Muscle of back (tissue), 13 donors: ENCODE data around the gene GPALPP1. TPM values are rescaled to one million over a fixed set of nuclear protein-coding genes. Genes with fewer than 3 reads are reported as not detected.
"Not testable (repeated sequence)": the region's sequence is repeated elsewhere in the genome, so short reads cannot be mapped to it uniquely, and the experiment has no call there.

ENCODE experiments used
- DNase-seq, 3 donors: peaks; one replicate each; pipeline versions ENCODE4 v3.0.0 to v3.0.0-alpha.2; 2013
- long read RNA-seq, 9 donors: transcript quantifications; one replicate each; lab custom pipeline, GENCODE V29; 2026
- polyA plus RNA-seq, 10 donors: library from polyadenylated mRNA; unstranded; fragments of 120-200 nt; gene quantifications; one replicate each; pipeline ENCODE4 v1.2.1, GENCODE V29; 2013; ENCODE audit not compliant: insufficient read length in 10 of 10

Gene GPALPP1, protein sequence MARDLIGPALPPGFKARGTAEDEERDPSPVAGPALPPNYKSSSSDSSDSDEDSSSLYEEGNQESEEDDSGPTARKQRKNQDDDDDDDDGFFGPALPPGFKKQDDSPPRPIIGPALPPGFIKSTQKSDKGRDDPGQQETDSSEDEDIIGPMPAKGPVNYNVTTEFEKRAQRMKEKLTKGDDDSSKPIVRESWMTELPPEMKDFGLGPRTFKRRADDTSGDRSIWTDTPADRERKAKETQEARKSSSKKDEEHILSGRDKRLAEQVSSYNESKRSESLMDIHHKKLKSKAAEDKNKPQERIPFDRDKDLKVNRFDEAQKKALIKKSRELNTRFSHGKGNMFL
- 10 to 100 TPM; 25.1 to 36.8 (median 29.6) TPM for polyA plus RNA-seq
- long read RNA-seq, donor 1, partial matches to known transcripts, result 0 of 2 reads
- long read RNA-seq, donor 1, other reads (novel, unspliced or antisense), result 0 of 2 reads
- long read RNA-seq, donor 2, partial matches to known transcripts, result 0 of 3 reads
- long read RNA-seq, donor 2, other reads (novel, unspliced or antisense), result 0 of 3 reads
- long read RNA-seq, donor 3, result 0 reads
- long read RNA-seq, donor 4, partial matches to known transcripts, result 0 of 3 reads
- long read RNA-seq, donor 4, other reads (novel, unspliced or antisense), result 0 of 3 reads
- long read RNA-seq, donor 5, partial matches to known transcripts, result 0 of 5 reads
- long read RNA-seq, donor 5, other reads (novel, unspliced or antisense), result 0 of 5 reads
- long read RNA-seq, donor 6, partial matches to known transcripts, result 0 of 6 reads
- long read RNA-seq, donor 6, other reads (novel, unspliced or antisense), result 0 of 6 reads
- long read RNA-seq, donor 7, partial matches to known transcripts, result 0 of 2 reads
- long read RNA-seq, donor 7, other reads (novel, unspliced or antisense), result 0 of 2 reads
- long read RNA-seq, donor 8, partial matches to known transcripts, result 0 of 5 reads
- long read RNA-seq, donor 8, other reads (novel, unspliced or antisense), result 0 of 5 reads
- long read RNA-seq, donor 9, result 0 reads

DNA sequence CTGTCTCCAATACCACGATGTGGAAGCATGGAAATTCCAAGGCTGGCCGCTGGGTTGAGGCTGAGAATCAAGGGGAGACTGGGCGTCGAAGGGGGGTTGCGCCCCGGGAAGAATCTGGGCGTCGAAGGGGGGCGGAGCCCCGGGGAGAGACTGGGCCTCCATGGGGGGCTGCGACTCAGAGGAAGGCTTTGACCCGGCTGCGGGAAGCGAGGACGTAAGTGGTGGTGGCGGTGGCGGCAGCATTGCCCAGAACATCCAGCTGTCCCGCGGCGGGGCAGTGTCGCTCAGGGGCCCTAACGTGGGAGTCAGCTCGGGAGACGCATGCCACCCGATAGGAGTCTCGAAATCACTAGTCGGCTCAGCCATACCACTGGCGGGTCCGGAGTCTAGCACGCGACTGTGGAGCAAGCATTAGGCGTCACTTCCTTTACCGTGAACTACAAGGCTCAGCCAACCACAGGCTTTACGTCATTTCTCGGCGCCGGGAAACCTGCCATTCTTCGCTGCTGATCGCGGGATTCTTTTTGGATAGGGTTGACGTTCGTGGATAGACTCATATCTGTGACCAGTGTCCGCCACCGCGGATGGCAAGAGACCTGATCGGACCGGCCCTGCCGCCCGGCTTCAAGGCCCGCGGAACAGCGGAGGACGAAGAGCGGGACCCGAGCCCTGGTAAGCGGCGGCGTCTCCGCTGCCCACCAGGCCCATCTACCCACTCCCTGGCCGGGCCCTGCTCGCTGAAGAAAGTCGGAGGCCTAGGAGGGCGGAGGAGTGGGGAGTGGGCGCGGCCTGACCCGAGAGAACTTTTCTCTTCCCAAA is at the start of gene GPALPP1, which contains the start of gene NUFIP1:
GPALPP1 (plus strand) TSS at position 468 of the 819 bp plus-strand sequence; CDS start at position 585, 117 bp downstream.
NUFIP1 (minus strand) TSS at position 401 of the 819 bp plus-strand sequence; CDS start at position 366, 35 bp downstream.
- peak; percentile 94 to 98 (median 94) for DNase-seq

DNA sequence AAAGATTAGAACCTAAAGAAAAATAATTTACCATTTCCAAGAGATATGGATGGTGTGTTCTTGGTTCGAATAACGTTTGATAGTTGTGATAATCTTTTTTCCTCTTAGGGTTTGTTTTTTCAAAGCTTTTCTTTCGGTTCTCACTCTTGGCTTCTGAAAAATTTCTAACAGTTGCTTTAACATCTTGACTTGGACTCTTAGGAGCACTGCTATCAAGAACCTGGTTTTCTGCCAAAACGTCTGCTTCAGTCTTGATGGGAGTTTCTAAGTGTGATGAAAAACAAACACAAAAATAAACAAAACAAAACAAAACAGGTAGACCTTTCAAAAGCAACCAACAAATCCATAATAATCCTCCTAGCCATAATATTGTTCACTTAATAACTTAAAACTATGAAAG is 45.9 kb upstream of the GPALPP1 start:
- DNase-seq, result not testable (repeated sequence)

DNA sequence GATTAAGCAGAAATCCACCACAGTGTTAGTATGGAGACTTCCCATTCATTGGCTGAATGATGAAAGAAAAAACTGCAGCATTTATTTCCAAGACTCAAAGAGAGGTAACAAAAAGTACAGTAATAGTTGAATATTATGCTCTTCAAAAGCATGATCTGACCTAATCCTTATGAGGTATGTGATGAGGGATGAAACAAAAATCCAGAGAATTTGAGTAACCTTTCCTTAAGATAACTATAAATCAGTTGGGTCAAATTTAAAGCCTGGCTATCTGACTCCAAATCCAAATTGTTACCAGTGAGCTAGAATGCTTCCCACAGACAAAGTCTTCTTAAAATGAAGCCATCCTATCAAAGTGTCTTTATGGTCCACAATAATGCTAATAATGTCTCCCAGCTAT is 38.2 kb upstream of the GPALPP1 start:
- DNase-seq, result no peak

DNA sequence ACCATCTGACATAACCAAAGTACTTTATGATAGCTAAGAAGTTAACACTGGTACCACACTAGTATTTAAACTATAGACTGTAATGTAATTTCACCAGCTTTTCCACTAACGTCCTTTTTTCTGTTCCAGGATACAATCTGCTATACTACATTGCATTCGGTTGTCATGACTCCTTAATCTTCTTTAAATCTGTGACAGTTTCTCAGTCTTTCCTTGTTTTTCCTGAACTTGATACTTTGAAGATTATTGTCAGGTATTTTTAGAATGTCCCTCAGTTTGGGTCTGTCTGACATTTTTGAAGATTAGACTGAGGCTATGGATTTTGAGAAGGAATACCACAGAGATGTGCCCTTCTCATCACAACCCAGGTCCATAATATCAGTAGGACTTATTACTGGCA is 36.7 kb upstream of the GPALPP1 start:
- no peak for DNase-seq

DNA sequence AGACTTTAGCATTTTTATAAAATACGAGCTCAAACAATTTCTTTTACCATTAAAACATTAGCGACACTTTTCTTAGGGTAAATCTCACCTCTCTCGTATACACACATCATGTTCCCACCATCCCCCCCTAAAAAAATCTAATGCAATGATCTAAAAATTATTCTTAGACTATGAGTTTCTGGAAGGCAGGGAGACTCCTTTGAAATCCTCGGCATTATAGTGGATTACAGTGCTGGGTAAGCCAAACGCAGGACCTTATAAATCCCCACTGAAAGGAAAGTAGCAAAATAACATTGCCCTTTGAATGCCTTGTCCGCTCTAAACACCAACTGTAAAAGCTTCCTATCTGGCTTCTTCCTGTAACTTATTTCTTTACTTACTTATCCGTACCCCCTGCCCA is 35.1 kb upstream of the GPALPP1 start:
- DNase-seq, result no peak

DNA sequence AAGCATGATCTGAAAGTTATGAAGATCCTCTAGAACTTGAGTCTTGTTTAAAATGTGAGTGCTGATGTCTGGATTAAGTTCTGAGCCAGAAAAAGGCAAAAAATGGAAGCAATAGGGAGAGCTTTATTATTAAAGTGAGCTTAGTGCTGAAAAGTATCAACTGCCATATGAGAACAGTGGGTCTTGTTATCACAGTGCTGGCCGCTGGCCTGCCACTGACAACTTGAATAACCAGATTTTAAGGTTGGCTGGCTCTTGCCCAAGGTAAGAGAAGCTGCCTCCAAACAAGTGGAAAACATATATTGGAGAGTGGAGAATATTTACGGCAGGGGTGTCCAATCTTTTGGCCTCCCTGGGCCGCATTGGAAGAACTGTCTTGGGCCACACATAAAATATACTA is 33.9 kb upstream of the GPALPP1 start:
- no peak for DNase-seq

DNA sequence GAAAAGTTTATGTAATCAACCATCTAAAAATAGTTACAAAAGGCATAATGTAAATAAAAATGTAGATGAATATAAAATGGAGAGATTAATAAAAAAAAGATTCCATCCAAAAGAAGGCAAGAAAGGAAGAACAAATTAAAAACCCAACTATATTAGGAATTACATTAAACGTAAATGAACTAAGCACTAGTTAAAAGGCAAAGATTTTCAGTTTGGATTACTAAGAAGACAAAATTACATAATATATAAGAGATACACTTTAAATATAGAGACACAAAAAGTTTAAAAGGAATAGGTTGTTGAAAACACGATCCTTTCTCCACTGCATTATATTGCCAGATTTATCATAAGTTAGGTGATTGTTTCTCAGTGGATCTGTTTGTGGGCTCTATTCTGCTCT is 27.3 kb upstream of the GPALPP1 start:
- DNase-seq, result no peak

DNA sequence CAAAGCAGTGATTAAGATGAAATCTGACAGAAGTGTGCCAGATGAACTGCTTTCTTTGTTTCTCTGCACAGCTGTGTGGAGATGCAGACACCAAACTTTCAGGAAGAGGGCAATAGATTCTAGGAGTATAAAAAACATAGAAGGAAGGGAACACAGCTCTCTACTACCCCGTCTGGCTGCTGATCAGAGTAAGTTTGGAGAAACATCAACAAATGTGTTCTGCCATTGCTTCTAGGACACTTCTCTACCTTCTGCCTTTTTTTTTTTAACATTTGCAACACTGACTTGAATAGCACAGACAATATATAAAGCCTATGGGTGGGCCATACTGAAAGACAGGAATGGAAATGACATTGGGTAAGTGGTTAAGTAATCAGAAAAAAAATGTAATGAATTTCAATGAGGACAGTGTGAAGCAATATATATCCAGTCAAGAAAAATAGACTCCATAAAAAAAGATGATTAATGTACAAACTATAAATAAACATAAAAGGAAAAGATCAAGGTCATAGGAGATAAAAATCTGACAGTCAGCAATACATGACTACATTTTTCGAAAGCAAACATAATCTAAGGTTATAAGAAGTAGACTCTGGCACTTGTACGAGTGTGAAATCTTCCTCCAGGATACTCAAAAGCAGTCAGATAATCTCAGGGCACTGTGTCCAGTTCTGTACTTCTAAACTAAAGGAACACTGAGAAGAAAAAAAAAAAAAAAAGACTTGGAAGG is 21.5 kb upstream of the GPALPP1 start:
- peak in 1 of 3 donors; percentile 30 for DNase-seq

DNA sequence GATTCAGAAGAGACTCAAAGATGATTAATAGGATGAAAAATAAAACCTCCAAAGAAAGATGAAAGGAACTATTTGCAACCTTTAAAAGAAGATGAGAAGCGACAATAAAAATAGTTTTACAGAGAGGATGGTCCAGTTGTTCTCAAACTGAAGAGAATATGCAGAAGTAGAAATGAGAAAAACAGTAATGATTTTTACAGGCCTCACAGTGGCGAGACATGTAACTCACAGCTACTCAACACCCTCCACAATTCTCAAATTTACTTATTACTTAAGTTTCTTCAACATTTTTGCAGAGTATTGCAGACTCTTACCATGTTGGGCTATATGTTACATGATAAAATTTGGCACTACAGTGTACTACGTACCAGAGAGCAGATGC is 20.9 kb upstream of the GPALPP1 start:
- peak in 1 of 3 donors; percentile 52 for DNase-seq

DNA sequence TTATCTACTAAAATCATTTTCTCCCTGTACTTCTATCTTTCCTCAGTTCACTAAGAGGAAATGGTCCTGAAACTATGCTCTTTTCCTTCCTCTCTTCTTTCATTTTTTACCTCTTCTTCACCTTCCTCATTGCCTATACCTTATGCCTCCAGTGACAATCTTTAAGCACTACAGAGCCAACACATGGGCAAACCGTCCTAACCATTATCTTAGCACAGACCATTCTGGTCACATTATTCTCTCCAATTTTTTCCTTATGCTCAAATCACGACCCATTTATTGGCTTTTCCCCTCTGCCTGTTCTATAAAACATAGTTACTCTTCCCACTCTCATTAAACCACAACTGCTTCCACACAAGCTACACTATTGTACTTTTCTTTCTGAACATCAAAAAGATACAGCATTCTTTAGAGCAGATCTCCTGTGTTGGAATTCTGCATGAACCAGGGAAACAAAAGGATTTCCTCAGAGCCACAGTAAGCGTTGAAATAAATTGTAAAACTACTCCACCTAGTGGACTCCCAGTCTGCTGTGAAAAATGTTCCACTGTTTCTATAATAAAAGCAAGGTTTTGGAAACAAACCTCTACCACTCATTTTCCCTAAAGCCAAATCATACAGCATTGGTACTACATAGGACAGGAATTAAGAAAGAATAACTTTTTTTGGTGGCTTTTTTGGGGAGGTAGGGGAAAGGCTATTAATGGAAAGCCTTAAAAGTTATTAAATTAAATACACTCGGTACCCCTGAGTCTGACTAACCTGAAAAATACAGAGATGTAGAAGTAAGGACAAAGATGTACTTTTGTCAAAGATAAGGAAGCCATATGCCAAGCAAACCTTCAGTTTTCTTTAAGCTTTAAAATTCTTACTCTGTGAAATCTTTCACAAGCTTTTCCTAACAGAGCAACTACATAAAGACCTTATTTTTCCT is 19.5 kb upstream of the GPALPP1 start:
- DNase-seq, result peak; percentile 44 to 82 (median 68)

DNA sequence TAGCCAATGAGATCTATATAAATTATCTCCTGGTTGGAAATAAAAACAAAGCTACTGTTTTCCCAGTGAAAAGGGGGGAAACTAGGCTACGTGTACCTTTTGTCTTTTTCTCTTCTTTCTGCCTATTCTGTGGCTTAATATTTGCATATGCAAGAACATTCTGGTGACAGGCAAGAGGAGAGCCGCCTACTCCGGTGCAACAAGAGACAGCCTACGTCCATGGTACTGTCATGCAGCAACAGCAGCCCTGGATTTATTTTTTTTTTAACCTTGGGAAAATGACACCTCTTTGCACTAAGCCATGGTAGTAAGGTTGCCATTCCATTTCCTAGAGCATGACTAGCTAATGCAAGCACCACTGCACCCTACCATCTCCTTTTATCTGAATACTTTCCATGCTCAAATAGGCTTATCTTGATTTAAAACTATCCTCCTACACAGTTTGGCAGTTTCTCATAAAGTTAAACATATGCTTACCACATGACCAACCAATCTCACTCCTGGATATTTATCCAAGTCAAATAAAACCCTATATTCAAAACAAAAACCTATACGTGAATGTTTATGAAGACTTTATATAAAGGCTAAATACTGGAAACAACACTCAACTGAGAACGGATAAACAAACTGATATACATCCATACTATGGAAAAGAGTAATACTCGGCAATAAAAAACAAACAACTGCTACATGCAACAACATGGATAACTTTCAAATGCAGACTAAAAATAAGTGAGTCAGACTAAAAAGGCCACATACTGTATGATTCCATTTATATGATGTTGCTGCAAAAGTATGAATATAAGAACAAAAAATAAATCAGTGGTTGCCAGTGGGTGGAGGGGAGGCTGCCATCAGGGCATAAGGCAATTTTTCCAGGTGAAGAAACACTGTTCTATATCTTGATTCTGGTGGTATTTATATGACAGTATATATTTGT is 17.4 kb upstream of the GPALPP1 start:
- no peak for DNase-seq

DNA sequence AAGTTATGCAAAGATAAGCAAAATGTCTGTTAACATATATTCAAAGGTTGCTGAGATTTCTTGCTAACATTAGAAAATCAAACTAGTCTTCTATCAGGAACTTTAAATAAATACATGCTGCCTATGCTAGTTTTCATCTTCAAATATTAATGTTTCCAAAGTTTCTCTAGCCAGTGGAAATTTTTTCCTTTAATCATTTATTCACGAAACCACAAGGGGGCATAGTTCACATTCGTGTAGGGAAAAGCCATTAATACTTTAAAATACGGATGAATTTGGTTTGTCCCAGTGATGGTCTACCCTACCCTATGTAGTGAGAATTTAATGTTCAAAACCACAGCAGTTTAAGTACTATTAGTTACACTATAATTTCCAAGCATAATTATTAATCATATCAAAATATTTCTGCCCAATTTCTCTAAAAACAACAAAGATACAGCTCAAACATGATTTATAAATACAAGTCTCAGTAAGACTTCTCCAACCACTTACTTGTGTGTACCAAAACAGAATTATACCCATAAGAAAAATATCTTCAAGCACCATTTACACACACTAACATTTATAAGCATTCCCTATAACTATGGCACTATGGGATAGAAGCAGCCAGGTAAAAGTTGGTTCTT is 16.3 kb upstream of the GPALPP1 start:
- DNase-seq, result peak in 1 of 3 donors; percentile 32

DNA sequence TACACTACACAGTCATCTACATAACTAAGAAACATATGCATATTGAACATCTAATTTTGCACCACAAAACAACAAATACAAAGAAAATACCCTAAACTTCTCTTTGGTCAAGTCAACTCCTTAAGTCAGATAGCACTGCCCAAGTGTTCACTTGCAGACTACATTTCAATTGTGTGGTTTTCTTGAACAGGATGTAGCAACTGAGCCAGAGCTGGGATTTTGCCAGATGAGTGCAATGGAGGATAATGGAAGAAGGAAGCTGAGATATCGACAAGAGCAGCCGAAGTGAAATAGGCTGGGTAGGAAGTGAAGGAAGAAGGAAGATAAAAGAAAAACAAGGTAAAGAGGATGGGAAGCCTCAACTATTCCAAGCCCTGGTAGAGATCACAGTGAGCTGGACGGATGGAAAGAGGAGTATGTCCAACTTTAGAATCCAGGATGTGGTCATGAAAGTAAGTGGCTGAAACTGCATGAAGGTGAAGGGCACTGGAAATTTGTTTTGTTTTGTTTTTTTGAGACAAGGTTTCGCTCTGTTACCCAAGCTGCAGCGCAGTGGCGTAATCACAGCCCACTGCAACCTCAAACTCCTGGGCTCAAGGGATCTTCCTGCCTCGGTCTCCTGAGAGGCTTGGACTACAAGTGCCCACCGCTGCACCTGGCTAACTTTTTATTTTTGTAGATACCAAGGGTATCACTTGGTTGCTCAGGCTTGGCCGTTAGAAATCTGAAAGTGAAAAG is 15.1 kb upstream of the GPALPP1 start:
- DNase-seq, result peak in 2 of 3 donors; percentile 22 to 23

DNA sequence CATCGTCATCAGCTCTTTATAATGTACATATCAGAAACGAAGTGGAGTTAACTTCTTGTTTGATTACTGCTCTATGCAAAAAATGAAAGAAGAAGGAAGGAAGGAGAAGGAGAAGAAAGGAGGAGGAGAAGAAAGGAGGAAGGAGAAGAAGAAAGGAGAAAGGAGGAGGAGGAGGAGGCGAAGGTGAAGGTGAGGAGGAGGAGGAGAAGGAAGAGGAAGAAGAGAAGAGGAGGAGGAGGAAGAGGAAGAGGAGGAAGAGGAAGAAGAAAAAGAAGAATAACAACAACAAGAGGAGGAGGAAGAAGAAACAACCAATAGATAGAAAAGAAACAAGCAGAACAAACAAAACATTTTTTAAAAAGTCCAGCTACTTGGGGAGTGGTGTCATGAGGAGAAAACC is 13.1 kb upstream of the GPALPP1 start:
- no peak for DNase-seq

DNA sequence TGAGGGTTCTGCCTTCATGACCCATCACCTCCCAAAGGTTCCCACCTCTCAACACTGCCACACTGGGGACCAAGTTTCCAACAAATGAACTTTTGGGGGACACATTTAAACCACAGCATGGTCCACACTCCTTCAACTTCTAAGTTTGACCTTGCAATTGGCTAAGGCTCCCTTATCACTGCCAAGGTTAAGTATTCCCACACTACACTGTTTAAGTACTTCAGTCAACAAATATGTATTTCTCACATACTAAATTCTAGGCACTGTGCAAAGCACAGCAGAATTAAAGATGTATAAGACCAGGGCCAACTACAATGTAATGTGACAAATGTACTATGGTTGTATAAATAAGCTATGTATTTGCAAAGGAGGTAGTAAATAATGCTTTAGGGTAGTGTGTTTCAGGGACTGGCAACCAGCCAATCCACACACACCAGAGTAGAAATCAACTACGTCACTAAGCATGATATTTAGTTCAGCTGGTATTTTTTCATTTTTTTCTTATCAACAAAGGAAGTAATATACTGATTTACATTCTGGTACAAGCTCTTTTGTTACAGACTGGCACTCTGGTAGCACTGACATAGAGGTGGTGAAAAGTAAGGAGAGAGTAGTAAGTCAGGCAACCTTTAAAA is 12.3 kb upstream of the GPALPP1 start:
- no peak for DNase-seq

DNA sequence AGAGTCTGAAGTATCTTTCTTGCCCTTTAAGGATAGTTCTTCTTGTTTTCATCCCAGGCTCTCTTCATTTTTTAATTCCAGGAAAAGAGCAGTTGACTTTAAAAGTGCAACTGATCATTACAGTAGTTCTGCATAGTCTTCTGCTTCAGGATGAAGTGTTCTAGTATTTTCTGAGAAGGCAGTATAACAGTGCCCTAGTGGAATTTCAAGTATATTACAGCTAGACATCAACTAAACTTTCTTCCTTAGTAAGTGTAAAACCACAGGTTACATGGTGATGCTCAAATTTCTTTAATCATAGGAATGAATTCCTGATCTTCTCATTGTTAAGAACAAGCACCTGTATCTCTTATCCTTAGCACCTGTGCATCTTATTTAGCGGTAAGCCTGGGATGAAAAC is 11.0 kb upstream of the GPALPP1 start:
- DNase-seq, result no peak

DNA sequence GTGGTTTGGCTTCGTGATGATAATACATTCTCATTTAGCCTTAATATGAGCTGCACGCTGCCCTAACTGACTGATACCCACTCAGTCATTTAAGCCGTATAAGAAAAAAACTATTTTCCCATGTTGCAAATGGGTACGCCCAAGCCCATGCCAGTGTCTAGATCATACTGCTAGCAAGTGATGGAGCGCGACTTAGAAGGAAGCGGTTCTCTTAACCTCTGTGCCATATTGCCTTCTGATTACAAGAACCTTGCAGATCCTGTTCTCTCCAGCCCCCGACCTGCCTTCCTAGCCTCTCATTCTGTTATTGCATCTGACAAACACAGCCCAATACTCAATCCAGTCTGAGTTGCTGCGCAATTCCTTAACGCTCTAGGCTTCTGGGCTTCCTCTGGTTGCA is 603 bp downstream of the GPALPP1 start:
- no peak for DNase-seq
